Measurements from ENCODE around the gene KCNG4.

DNA sequence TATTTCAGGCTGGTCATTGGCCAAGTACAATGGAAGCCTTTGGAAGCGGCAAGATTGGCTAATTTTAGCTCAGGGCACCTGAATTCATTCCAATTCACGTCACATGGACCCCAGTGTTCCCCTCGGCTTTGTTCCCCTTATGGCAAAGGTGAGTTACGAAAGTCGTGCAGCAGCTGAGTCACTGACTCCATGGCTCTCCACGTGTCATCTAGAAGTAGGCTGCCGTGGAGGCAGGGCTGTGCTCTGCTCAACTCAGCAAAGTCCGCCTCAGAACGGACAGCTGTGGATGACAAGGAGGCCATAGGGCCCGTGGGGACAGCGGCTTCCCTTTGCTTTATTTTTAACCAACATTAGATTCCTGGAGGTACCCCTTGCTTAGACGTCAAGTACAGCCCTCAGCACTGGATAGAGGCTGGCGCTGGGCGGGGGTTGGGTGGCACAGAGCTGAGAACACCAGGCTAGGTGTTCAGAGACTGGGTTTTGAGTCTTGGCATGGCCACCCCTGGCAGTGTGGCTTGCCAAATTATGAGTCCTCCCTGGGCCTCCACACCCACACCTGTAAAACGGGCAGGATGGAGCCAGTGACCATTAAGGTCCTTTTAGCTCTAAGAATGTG is 25.3 kb downstream of the KCNG4 start:
- TF ChIP-seq GATA2 (IDR thresholded peaks at IDR 0.05; ENCODE audit: low read depth, low read length), result no peak
- TF ChIP-seq GATA3 (IDR thresholded peaks at IDR 0.05; ENCODE audit: low read depth, low read length), result no peak

All from SH-SY5Y (cell line).